Measurements from ENCODE around the gene RBM18.

GRCh38 chr9:122223435-122223834 is 41.2 kb downstream of the RBM18 start:
- TF ChIP-seq CTCF (IDR thresholded peaks at IDR 0.05) (no peak), POLR2A (IDR thresholded peaks at IDR 0.05) (no peak)
